SIG-M5 treated with dmso at 0.1 percent for 504 hours (cell line): ENCODE results near the gene TTLL1.

Experiments
- DNase-seq: peaks from one replicate; lab custom pipeline; 2025; ENCODE audit not compliant: unreplicated experiment; lab: John Stamatoyannopoulos, UW

The TTLL1 gene

GRCh38 chr22:43088984-43089717, at the start of gene TTLL1:
TTLL1 (minus strand) TSS chr22:43089391; CDS start chr22:43075586, 13,805 bp downstream.
- peak; percentile 88 for DNase-seq

GRCh38 chr22:43136801-43137200, 47.6 kb upstream of the TTLL1 start:
- DNase-seq: no peak

- DNase-seq: no peak
Measured at GRCh38 chr22:43136255-43136654, 47.1 kb upstream of the TTLL1 start.

- DNase-seq: no peak
Measured at GRCh38 chr22:43135565-43135964, 46.4 kb upstream of the TTLL1 start.

GRCh38 chr22:43134553-43134952, 45.4 kb upstream of the TTLL1 start:
- no peak for DNase-seq

- no peak for DNase-seq
Measured at GRCh38 chr22:43133401-43133800, 44.2 kb upstream of the TTLL1 start.

GRCh38 chr22:43131773-43132501, 42.7 kb upstream of the TTLL1 start:
- DNase-seq: no peak

GRCh38 chr22:43129426-43130425, 40.5 kb upstream of the TTLL1 start:
- DNase-seq: peak; percentile 74

GRCh38 chr22:43128928-43129424, 39.8 kb upstream of the TTLL1 start:
- no peak for DNase-seq

- no peak for DNase-seq
Measured at GRCh38 chr22:43128116-43128515, 38.9 kb upstream of the TTLL1 start.

GRCh38 chr22:43127166-43127908, 38.1 kb upstream of the TTLL1 start:
- DNase-seq: no peak

GRCh38 chr22:43126501-43127165, 37.4 kb upstream of the TTLL1 start:
- no peak for DNase-seq

- no peak for DNase-seq
Measured at GRCh38 chr22:43118953-43119458, 29.8 kb upstream of the TTLL1 start.

GRCh38 chr22:43118024-43118849, 29.0 kb upstream of the TTLL1 start:
- no peak for DNase-seq

- no peak for DNase-seq
Measured at GRCh38 chr22:43116932-43117331, 27.7 kb upstream of the TTLL1 start.

- DNase-seq: no peak
Measured at GRCh38 chr22:43114958-43115357, 25.8 kb upstream of the TTLL1 start.

- DNase-seq: no peak
Measured at GRCh38 chr22:43113526-43114251, 24.5 kb upstream of the TTLL1 start.
